HepG2 (cell line): Measurements from ENCODE around the gene GNL3. TPM values are rescaled to one million over a fixed set of nuclear protein-coding genes. Genes with fewer than 3 reads are reported as not detected.

ENCODE experiments used
- AGO2 ChIP-seq: fragments of 200-400 bp; formaldehyde crosslinking; optimal IDR thresholded peaks from 2 replicates; pipeline ENCODE3; 2017; ENCODE audit warnings: mild to moderate bottlenecking, low read depth, low read length, moderate library complexity
- FOXA3 ChIP-seq: IDR thresholded peaks from 2 replicates; pipeline ENCODE4 v1.6.1; 2016; ENCODE audit warnings: missing genetic modification reagents, missing compliant biosample characterization
- FOXC1 ChIP-seq: sonication (generic); formaldehyde crosslinking; IDR thresholded peaks from 2 replicates; pipeline ENCODE4 v1.8.0; 2022; ENCODE audit warnings: mild to moderate bottlenecking, missing genetic modification reagents, borderline replicate concordance
- HMG20A ChIP-seq: IDR thresholded peaks from 2 replicates; pipeline ENCODE4 v1.6.1; 2016; ENCODE audit warnings: borderline replicate concordance
- POLR2G ChIP-seq: fragments of 200-400 bp; formaldehyde crosslinking; IDR thresholded peaks from 2 replicates; pipeline ENCODE4 v1.6.1; 2018; ENCODE audit warnings: mild to moderate bottlenecking, low read depth, low read length, moderate library complexity
- RBFOX2 ChIP-seq: fragments of 200-400 bp; formaldehyde crosslinking; IDR thresholded peaks from 2 replicates; pipeline ENCODE4 v1.6.1; 2017; ENCODE audit warnings: low read depth, mild to moderate bottlenecking, low read length
- REL ChIP-seq: sonication (generic); formaldehyde crosslinking; conservative IDR thresholded peaks from 2 replicates; pipeline ENCODE4 v1.8.0; 2022; ENCODE audit warnings: mild to moderate bottlenecking, missing genetic modification reagents, moderate library complexity
- ZBTB38 ChIP-seq: sonication (generic); formaldehyde crosslinking; IDR thresholded peaks from 2 replicates; pipeline ENCODE4 v1.5.1; 2020; ENCODE audit warnings: mild to moderate bottlenecking, missing genetic modification reagents
- polyA plus RNA-seq, 8 experiments: library from polyadenylated mRNA; depleted of rRNA in 3 of 8; stranded (reverse) in 7 of 8; unstranded in 1 of 8; fragments of >200 nt; fragmentation: Illumina TruSeq in 4 of 8; extraction: Trizol in 4 of 8; gene quantifications; 2 replicates each; pipeline versions ENCODE4 v1.2.1 to v1.2.3, GENCODE V29; 2011 to 2016; ENCODE audit warnings: low read depth in 4 of 8, missing spikeins in 1 of 8, mixed read lengths in 1 of 8; ENCODE audit not compliant: insufficient read depth in 1 of 8
- total RNA-seq, 5 experiments: library from RNA; depleted of rRNA; stranded (reverse); fragments of >200 nt; fragmentation: Illumina TruSeq; extraction: Trizol; gene quantifications; 2 replicates each; pipeline ENCODE4 v1.2.3, GENCODE V29; 2016; ENCODE audit warnings: low read depth in 1 of 5
- TF ChIP-seq, protein P1 (sequence below): IDR thresholded peaks from 2 replicates; pipeline ENCODE4 v1.4.0; 2020; ENCODE audit warnings: mild to moderate bottlenecking, missing genetic modification reagents
- TF ChIP-seq, protein P2 (sequence below): sonication (generic); formaldehyde crosslinking; IDR thresholded peaks from 2 replicates; pipeline ENCODE4 v1.4.0; 2020; ENCODE audit warnings: low read depth, missing genetic modification reagents

The GNL3 gene
- total and polyA plus RNA-seq, 2 of the 13 experiments (the other 11 are each of a cell fraction or from before 2014, with no cell fraction given), result 129 to 257 TPM

DNA sequence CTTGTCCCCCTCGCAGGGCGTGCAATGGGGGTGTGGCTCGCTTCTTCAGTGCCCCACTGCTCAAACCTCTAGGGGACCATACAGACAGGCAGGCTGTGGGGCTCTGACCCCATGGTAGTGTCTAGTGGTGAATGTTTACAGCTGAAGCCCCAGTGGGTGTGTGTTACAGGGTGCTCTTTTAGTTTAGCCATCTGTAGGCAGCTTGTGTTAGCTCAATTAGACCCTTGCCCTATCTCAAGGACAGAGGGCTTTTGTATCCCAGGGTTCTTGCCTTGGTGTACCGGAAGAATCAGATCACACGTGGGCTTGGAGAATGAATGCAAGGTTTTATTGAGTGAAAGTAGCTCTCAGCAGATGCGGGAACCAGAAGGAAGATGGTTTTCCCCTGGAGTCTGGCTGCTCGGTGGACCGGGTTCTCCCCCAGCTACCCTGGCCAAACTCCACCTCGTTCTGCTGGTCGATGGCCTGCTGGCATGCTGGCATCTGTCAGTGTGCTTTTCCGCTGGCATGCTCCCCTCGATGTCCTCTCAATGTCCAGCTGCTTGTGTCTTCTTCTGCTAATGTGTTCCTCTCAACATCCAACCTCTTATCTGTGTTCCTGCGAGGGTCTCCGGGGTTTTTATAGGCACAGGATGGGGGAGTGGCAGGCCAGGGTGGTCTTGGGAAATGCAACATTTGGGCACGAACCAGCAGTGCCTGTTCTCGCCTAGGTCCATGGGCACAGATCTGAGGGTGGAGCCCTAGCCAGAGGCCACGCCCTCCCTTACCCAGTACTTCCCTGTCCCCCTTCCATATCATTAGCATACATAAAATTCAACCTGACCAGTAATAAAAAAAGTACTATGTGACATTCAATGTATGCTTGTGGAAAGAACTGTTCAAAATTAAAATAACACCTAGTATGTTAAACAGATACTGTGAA is 26.7 kb downstream of the GNL3 start (continued):
- TF ChIP-seq, protein P1, sequence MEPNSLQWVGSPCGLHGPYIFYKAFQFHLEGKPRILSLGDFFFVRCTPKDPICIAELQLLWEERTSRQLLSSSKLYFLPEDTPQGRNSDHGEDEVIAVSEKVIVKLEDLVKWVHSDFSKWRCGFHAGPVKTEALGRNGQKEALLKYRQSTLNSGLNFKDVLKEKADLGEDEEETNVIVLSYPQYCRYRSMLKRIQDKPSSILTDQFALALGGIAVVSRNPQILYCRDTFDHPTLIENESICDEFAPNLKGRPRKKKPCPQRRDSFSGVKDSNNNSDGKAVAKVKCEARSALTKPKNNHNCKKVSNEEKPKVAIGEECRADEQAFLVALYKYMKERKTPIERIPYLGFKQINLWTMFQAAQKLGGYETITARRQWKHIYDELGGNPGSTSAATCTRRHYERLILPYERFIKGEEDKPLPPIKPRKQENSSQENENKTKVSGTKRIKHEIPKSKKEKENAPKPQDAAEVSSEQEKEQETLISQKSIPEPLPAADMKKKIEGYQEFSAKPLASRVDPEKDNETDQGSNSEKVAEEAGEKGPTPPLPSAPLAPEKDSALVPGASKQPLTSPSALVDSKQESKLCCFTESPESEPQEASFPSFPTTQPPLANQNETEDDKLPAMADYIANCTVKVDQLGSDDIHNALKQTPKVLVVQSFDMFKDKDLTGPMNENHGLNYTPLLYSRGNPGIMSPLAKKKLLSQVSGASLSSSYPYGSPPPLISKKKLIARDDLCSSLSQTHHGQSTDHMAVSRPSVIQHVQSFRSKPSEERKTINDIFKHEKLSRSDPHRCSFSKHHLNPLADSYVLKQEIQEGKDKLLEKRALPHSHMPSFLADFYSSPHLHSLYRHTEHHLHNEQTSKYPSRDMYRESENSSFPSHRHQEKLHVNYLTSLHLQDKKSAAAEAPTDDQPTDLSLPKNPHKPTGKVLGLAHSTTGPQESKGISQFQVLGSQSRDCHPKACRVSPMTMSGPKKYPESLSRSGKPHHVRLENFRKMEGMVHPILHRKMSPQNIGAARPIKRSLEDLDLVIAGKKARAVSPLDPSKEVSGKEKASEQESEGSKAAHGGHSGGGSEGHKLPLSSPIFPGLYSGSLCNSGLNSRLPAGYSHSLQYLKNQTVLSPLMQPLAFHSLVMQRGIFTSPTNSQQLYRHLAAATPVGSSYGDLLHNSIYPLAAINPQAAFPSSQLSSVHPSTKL, result 0 out of 2 replicates have a peak, but pooled peaks have one; percentile 22
- TF ChIP-seq REL (CRISPR knock-in tag), result 0 out of 2 replicates have a peak, but pooled peaks have one; percentile 50
- peak; percentile 71; the same call in 1 of the 2 replicates for TF ChIP-seq ZBTB38 (CRISPR knock-in tag)
- peak; percentile 53; the same call in 1 of the 2 replicates for TF ChIP-seq RBFOX2
- TF ChIP-seq AGO2, result peak; percentile 35
- TF ChIP-seq FOXC1 (CRISPR knock-in tag), result no peak
- TF ChIP-seq POLR2G, result peak; percentile 57
- TF ChIP-seq HMG20A (CRISPR knock-in tag), result 0 out of 2 replicates have a peak, but pooled peaks have one; percentile 15
- 0 out of 2 replicates have a peak, but pooled peaks have one; percentile 24 for TF ChIP-seq FOXA3 (CRISPR knock-in tag)
- TF ChIP-seq, protein P2, sequence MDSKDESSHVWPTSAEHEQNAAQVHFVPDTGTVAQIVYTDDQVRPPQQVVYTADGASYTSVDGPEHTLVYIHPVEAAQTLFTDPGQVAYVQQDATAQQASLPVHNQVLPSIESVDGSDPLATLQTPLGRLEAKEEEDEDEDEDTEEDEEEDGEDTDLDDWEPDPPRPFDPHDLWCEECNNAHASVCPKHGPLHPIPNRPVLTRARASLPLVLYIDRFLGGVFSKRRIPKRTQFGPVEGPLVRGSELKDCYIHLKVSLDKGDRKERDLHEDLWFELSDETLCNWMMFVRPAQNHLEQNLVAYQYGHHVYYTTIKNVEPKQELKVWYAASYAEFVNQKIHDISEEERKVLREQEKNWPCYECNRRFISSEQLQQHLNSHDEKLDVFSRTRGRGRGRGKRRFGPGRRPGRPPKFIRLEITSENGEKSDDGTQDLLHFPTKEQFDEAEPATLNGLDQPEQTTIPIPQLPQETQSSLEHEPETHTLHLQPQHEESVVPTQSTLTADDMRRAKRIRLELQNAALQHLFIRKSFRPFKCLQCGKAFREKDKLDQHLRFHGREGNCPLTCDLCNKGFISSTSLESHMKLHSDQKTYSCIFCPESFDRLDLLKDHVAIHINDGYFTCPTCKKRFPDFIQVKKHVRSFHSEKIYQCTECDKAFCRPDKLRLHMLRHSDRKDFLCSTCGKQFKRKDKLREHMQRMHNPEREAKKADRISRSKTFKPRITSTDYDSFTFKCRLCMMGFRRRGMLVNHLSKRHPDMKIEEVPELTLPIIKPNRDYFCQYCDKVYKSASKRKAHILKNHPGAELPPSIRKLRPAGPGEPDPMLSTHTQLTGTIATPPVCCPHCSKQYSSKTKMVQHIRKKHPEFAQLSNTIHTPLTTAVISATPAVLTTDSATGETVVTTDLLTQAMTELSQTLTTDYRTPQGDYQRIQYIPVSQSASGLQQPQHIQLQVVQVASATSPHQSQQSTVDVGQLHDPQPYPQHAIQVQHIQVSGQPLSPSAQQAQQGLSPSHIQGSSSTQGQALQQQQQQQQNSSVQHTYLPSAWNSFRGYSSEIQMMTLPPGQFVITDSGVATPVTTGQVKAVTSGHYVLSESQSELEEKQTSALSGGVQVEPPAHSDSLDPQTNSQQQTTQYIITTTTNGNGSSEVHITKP (CRISPR knock-in tag), result no peak
